K562 (cell line): ENCODE data around the gene SCUBE2. TPM values are rescaled to one million over a fixed set of nuclear protein-coding genes. Genes with fewer than 3 reads are reported as not detected.

ENCODE experiments used
- ARID4B ChIP-seq: sonication (generic); formaldehyde crosslinking; IDR thresholded peaks from 2 replicates; pipeline ENCODE4 v1.8.0; 2022; ENCODE audit warnings: mild to moderate bottlenecking, missing genetic modification reagents
- MGA ChIP-seq: fragments of 450-650 bp; IDR thresholded peaks from 2 replicates; pipeline ENCODE4 v1.6.1; 2016; ENCODE audit warnings: mild to moderate bottlenecking, moderate library complexity
- SMARCA4 ChIP-seq: fragments of 450-650 bp; IDR thresholded peaks from 2 replicates; pipeline ENCODE4 v1.6.1; 2016
- TRIM24 ChIP-seq, 2 experiments: fragments of 450-650 bp; IDR thresholded peaks; 2 replicates each; pipeline ENCODE4 v1.6.1; 2016
- ZNF609 ChIP-seq: sonication (generic); formaldehyde crosslinking; IDR thresholded peaks from 2 replicates; pipeline ENCODE4 v1.8.1; 2023; ENCODE audit warnings: missing genetic modification reagents, mild to moderate bottlenecking, borderline replicate concordance
- polyA plus RNA-seq, 8 experiments: library from polyadenylated mRNA; depleted of rRNA in 4 of 8; stranded (reverse) in 5 of 8; unstranded in 3 of 8; fragments of >200 nt; fragmentation: Nextera tagmentation in 2 of 8; fragmentation: Illumina TruSeq in 1 of 8; extraction: Ambion mirVana in 2 of 8; extraction: Trizol in 1 of 8; gene quantifications; 2 replicates each; pipeline versions ENCODE4 v1.2.1 to v1.2.3, GENCODE V29; 2011 to 2014; ENCODE audit warnings: inconsistent platforms in 1 of 8, missing spikeins in 1 of 8
- total RNA-seq, 7 experiments: library from RNA; depleted of rRNA in 6 of 7; stranded (reverse); fragments of >200 nt in 6 of 7; fragmentation: Illumina TruSeq in 2 of 7; extraction: Trizol in 2 of 7; gene quantifications; 2 replicates each; pipeline versions ENCODE4 v1.2.1 to v1.2.3, GENCODE V29; 2011 to 2021; ENCODE audit warnings: low replicate concordance in 1 of 7

SCUBE2 gene
- total and polyA plus RNA-seq, 9 of the 15 experiments (the other 6 are each of a cell fraction or from before 2014, with no cell fraction given): 0.06 to 0.40 (median 0.07) TPM; not detected in 6

GRCh38 chr11:9025101-9025850, 66.1 kb downstream of the SCUBE2 start (continued):
- TF ChIP-seq ZNF609 (CRISPR knock-in tag) (no peak), TRIM24 (IDR thresholded peaks at IDR 0.05) (no peak), ARID4B (CRISPR knock-in tag) (no peak), MGA (no peak), SMARCA4 (no peak)
